Gastrocnemius medialis (tissue), 4 donors: ENCODE data around the gene NPTXR.

Experiments used
- CTCF ChIP-seq, 5 experiments: fragments of 450-650 bp in 3 of 5; fragments of 200-600 bp in 2 of 5; sonication (generic) in 2 of 5; IDR thresholded peaks in 4 of 5; conservative IDR thresholded peaks in 1 of 5; 1 replicate in 4 of 5; 2 replicates in 1 of 5; pipeline ENCODE4 v1.5.1; 2016 to 2019; ENCODE audit warnings: antibody characterized with exemption in 5 of 5, mild to moderate bottlenecking in 3 of 5, moderate library complexity in 3 of 5
- POLR2A ChIP-seq, 2 donors: fragments of 450-650 bp; IDR thresholded peaks; one replicate each; pipeline ENCODE4 v1.6.1; 2017; ENCODE audit warnings: antibody characterized with exemption in 2 of 2, mild to moderate bottlenecking in 2 of 2, moderate library complexity in 2 of 2

GRCh38 chr22:38846412-38846811 is 2.6 kb upstream of the NPTXR start:
- TF ChIP-seq CTCF (IDR thresholded peaks at IDR 0.05 in 4 of 5, conservative IDR thresholded peaks at IDR 0.05 in 1 of 5), result no peak
- no peak for TF ChIP-seq POLR2A (IDR thresholded peaks at IDR 0.05)
